GM19043 (cell line): ENCODE measurements around the gene ZNF746.
A peak's percentile ranks its signal among the peaks of the same experiment; 100 is the strongest.
"Not testable (repeated sequence)": the region's sequence is repeated elsewhere in the genome, so short reads cannot be mapped to it uniquely, and the experiment has no call there.

Experiments used
- ATAC-seq: cut with Tn5 transposase; IDR thresholded peaks from one replicate; pipeline ENCODE4 v1.9.1; 2021; ENCODE audit warnings: low read depth; ENCODE audit not compliant: unreplicated experiment

Gene ZNF746

GRCh38 chr7:149460493-149461277 is 36.9 kb downstream of the ZNF746 start, which contains the start of gene ZNF777:
Gene ZNF777 (minus strand): TSS chr7:149461062. CDS start chr7:149456022, 5,040 bp downstream.
- ATAC-seq: peak; percentile 93

- peak; percentile 26 for ATAC-seq
Observed at GRCh38 chr7:149459540-149460452, 37.8 kb downstream of the ZNF746 start.

DNA sequence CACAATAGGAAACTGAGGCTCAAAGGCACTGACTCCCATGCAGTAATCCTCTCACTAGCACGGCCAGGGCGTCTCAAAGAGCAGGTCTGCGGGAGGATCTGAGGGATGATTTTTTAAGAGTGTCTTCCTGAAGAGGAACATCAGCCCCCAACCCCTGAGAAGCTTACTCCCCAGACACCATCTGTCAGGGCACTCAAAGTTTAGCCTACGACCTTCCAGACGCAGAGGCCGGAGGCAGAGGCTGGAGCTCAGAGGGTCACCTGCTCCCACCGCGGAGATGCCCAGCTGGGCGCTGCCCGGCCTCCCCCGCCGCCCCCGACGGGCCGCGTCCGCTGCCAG is 38.4 kb downstream of the ZNF746 start:
- no peak for ATAC-seq

DNA sequence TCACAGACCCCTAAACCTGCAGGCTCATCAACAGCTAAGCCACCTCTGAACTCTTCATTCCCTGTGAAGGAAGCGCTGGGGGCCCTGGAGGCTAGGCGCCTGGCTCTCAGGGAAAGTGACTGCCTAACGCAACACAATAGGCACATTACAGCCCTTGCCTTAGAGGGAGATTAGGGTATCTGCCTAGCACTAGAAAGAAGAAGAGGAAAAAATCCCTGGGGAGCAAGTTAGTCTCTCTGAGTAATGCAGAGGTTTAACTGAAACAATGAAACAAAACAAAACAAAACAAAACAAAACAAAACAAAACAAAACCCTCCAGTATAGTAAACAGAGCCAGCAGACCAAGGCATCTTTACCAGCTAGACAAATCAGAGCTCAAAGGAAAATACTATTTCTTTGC is 39.4 kb downstream of the ZNF746 start:
- no peak for ATAC-seq

GRCh38 chr7:149457766-149458165 is 39.8 kb downstream of the ZNF746 start:
- no peak for ATAC-seq

DNA sequence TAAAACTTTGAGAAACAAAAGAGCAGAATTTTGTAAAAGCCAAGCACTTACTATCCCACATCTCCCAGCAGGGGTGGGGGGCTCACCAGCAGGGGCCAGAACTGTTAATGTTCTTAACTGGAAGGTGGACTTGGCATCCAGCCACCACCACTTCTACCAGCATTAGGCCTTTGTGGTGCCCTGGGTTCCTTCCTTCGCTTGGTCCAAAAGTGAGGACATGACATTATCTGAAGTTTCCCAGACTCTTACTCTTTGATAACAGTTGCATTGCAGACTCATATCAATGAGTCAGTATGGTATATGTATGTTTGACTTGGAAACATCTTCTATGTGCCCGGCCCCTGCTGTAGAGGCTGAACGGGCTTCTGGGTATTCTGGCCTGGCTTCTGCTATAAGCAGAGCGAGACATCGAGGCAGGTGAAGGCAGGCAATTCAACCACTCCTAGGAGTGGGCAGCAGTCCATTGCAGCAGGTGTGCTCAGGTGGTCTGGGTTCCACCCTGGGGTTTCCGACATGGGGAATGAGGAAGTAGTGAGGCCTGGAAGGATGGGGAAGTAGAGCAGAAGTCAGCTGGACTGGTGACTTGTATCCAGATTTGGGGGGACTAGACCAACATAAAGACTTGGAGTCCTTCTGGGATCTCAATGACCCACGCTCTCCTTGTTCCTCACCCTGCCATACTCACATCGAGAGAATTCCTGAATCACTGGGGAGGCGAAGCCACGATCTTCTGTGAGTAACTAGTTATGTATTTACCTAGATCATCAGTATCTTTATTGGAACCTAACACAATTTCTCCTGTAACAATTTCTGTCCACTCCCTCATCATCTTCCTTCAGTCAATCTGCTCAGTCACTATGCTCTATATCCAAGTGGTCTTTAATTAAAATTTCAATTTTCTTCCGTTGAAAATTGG is 40.8 kb downstream of the ZNF746 start:
- ATAC-seq: no peak

DNA sequence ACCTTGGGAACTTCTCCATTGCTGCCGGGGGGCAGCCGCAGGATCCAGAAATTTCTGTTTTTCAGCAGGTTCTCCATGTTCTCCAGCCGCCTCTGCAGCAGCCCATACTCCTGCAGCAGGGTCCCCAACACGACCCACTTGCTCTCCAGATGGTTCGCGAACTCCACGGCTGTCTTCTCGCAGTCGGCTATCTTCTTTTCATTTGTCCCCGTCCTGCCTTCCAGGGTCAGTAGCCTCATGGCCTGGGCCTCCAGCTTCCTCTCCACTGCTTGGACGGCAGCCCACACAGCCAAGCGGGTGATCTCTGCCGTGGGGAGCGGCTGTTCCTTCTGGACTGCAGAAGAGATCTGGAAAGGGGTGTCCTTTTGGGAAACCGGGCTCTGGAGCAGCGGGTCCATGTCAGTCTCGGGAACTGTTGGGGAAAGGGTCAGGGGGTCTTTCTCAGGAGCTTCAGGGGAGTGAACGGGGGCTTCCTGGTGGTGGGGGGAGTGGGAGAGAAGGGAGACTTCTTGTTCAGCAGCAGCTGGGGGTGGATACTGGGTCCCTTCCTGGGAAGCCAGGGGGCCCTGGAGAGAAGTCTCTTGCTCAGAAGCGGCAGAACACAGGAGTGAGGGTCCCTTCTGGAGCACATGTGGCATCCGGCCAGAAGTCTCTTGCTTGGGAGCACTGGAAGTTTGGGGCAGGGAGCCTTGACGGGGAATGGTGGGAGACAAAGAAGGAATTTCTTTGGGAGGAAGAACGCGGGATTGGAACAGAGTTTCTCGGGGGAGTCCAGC is 42.2 kb downstream of the ZNF746 start:
- no peak for ATAC-seq

DNA sequence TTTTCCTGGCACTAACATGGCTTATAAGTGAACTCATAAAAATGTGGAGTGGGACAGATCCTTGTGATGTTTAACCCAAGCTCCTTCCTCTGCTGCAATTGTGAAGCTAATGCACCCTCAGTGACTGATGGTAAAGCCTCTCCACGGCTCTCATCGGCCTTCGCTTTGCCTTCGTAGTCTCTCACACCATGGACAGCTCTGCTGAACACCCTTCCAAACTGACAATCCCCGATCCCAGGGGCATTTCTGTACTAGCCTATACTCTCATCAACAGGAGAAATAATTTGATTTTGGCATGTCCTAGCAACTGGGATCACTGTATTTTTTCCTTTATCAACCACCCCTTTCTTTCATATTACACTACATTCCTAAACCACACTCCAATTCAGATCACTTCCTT is 42.9 kb downstream of the ZNF746 start:
- no peak for ATAC-seq

GRCh38 chr7:149454006-149454405 is 43.6 kb downstream of the ZNF746 start:
- ATAC-seq: no peak

GRCh38 chr7:149450821-149451220 is 46.8 kb downstream of the ZNF746 start:
- ATAC-seq: no peak

DNA sequence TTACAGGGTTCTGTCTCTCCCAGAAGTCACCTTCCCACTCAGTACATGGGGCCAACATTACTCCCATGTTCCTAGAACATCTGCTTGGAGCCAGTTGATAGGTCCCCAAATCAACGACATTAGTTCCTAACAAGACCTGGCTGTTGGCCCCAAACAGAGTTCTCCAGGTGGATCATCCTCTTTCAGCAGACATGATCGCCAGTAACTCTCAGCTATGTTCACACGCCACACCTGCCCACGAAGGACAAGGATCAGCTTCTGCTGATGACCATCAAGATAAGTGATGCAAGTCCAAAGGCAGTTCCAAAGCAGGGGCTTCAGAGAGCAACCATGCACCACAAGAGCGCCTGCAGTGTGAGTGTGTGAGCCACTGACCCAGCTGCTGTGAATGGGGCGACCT is 47.7 kb downstream of the ZNF746 start:
- no peak for ATAC-seq

- ATAC-seq: no peak
Observed at GRCh38 chr7:149448961-149449360, 48.6 kb downstream of the ZNF746 start.

GRCh38 chr7:149446026-149446425 is 51.6 kb downstream of the ZNF746 start:
- not testable (repeated sequence) for ATAC-seq

DNA sequence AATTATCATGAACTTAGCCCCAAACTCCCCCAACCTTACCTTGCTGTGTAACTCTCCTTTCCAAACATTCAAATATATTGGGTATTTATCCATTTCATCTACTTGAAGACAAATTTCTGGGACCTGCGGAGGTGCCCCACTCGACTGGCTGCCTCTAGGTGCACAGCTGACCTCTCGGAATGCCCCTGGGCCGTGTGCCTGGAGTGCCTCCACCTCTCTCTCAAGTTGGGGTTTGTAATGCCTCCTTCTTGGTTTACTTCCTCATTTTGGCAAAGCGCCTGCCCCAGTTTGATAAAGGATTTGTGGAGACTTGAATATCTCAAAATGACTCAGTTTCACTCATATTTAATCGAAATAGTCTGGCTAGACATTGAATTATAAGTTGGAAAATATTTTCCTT is 53.3 kb downstream of the ZNF746 start:
- no peak for ATAC-seq

DNA sequence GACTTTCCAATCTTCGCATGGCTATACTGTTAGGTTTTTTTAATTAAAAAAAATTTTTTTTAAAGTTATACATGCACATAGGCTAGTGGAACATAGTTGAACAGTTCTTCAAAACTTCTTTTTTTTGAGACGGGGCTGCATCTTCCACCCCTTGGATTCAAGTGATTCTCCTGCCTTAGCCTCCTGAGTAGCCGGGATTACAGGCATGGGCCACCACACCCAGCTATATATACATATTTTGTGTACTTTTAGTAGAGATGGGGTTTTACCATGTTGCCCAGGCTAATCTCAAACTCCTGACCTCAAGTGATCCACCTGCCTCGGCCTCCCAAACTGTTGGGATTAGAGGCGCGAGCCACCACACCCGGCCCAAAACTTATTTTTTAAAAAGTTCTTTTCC is 54.1 kb downstream of the ZNF746 start:
- no peak for ATAC-seq

- ATAC-seq: no peak
Observed at GRCh38 chr7:149442924-149443323, 54.7 kb downstream of the ZNF746 start.

DNA sequence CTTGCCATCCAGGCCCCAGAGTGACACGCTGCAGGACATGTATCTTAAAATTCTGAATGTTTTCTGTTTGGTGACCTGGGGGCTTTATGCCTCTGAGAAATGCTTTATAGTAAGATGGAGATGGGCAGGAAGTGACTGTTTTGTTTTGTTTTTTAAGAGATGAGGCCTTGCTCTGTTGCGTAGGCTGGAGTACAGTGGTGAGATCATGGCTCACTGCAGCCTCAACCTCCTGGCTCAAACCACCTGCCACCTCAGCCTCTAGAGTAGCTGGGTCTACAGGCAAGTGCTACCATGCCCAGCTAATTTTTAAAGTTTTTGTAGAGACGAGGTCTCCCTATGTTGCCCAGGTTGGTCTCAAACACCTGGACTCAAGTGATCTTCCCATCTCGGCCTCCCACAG is 57.4 kb downstream of the ZNF746 start:
- no peak for ATAC-seq

DNA sequence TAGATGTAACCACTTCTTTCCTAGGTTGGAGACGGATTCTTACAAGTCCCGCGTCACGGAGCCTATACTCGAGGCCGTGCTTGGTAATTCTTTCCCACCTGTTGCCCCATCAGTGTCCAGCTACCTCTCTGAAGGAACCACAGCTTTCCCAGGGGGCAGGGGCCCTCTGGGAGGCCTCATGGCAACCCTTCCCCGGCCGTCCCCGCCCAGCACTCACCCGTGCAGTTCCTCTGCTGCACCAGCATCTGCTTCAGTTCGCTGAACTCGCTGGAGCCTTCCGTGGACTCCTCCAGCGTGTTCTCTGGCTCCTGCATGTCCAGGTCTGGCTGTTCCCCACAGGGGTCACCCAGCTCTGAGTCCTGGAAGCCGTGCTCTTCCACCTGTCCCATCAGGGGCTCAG is 61.3 kb downstream of the ZNF746 start:
- ATAC-seq: no peak

DNA sequence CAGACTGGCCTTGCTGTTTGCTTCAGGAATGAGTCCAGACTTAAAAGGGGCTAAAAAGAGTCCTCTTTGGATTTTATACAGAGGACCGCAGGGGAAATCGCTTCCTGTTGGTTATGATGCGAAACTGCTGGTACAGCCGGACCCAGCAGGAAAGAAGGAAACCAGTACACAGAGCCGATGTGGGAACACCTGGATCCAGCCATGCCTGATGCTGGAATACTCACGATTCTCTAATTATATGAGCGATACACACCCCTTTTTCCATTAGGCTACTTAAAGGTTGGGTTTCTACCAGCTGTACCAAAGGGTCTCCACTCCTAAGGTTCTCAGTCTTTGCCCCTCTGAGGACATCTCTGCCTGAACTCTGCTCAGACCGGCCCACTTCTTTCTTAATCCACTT is 64.5 kb downstream of the ZNF746 start:
- ATAC-seq: no peak

DNA sequence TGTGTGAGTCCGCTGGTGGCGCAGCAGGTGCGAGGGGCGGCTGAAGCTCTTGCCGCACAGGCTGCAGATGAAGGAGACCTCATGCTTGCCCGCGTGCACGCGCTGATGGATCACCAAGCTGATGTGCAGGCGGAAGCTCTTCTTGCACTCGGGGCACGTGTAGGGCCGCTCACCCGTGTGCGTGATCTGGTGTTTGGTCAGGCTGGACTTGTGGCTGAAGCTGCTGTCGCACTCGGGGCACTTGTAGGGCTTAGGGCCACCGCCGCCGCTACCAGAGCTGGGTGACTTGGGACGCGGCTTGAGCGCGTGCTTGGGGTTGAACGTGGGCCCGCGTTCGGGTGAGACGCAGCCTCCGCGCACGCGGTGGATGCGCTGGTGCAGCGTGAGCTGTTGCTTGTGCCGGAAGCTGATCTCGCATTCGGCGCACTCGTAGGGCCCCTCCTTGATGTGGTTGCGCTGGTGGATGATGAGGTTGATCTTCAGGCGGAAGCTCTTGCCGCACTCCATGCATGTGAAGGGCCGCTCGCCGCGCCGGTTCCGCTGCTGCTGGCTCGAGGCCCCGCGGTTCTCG is 65.4 kb downstream of the ZNF746 start:
- no peak for ATAC-seq
